ENCODE data around the gene RFT1. TPM values are rescaled to one million over a fixed set of nuclear protein-coding genes. Genes with fewer than 3 reads are reported as not detected.

The RFT1 gene
- total and polyA plus RNA-seq, 4 donors: 10.8 to 23.1 (median 21.6) TPM

DNA sequence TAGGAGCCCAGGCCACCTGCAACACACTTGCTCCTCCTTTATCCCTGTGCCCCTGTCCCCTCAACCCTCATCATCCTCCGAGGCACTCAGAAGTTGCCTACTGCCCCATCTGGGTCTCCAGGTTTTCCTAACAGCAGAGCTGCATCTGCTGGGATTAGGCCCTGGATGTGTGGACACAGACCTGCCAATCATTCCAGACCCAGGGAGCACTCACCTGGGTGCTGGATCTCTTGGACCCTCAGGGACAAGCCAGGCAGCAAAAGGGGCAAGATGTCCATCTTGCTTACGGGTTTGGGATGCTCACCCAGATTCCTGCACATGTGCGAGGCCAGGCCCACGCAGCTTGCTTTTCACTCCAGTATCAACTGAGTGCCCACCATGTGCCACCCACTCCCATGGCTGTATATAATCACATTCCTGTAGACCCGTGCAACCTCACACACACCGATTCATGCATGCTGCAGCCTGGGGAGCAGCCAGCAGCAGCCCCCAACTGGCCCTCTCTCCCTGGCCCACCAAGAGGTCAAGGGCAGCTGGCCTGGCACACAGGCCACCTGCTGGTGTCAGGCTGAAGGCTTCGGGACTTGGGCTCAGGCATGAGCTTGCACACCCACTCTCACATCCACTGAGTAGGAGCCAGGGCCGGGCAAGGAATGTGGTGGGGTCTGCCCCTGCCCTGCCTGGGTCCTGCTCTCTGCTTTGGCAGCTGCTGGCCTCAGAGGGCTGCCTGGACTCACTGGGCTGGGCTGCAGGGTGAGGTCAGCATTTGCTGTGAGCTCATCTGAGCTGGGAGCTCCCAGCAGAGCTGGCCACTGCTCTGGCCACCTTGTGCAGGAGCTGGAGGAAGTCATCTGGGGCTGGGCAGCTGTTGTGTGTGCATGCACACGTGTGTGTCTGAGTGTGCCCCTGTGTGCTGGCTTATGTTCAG lies 45.6 kb upstream of the RFT1 start:
- H3K4me3 ChIP-seq: no peak overlapping the region
- WGBS, 2 donors: 79 to 88% methylated on average over 9 of the region's 9 CpGs
- H3K36me3 ChIP-seq (ENCODE audit: control insufficient read depth in 4 of 4, insufficient read depth in 4 of 4, low read length in 4 of 4): peaks cover 0 to 46% (median 10%) of the 10 kb centered on the region in 4 donors
- H3K4me1 ChIP-seq (ENCODE audit: control insufficient read depth in 5 of 5, insufficient read depth in 5 of 5, low read length in 5 of 5): peaks cover 0 to 7% (median 0%) of the 10 kb centered on the region in 5 donors
- DNase-seq: no peak
- TF ChIP-seq CTCF (IDR thresholded peaks at IDR 0.05; ENCODE audit: control extremely low read depth, extremely low read depth): no peak
- no peaks in the 10 kb centered on the region for H3K27me3 ChIP-seq (ENCODE audit: control insufficient read depth in 3 of 3, insufficient read depth in 3 of 3, low read length in 2 of 3)
- H3K9ac ChIP-seq (ENCODE audit: insufficient read depth in 1 of 2, low read length in 2 of 2): no peak overlapping the region
- H3K27ac ChIP-seq (ENCODE audit: low read depth in 1 of 2, low read length in 1 of 2): no peak overlapping the region
- no peak for ATAC-seq (ENCODE audit: insufficient read depth, low FRiP score)
- H3K9me3 ChIP-seq (ENCODE audit: control insufficient read depth in 4 of 4, insufficient read depth in 3 of 4, low read length in 3 of 4): no peaks in the 10 kb centered on the region

DNA sequence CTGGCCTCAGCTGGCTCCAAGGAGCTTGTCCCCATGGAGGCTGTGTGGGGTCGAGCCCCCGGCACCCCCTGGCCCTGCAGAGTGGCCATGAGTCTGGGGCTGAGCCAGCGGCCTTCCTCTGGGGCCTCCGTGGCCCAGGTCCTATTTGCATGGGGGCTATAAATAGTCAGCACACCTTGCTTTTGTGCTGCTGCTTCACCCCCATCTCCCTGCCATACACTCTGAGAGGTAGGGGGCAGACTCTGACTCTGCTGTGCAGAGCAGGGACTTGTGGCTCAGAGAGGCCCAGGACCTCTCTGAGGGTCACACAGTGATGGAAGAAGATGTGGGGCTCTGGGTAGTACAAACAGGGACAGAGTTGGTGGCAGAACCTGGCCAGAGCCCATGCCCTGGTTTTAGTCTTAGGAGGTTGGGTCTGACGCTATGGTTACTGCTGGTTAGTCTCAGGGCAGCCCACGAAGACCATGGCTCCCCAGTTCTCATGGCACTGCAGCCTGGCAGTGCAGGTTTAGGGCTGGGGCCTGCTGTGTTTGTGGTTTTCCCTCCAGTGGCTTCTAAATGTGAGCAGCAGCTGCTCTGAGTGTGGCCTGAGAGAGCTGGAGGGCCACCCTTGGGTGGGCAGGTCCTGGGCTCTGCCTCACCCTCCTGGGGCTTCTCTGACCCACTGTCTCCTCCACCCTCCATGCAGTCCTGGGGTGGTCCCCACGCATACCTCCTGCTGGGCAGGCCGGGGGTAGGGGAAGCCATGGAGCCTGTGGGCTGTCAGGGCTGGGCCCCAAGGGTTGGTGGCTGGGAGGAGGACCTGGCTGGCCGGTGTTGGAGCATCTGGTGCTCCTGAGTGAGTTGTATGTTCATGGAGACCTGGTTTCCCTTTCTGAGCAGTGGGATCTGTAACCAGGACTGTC lies 44.4 kb upstream of the RFT1 start:
- DNase-seq: no peak
- no peak for ATAC-seq (ENCODE audit: insufficient read depth, low FRiP score)
- H3K27me3 ChIP-seq (ENCODE audit: control insufficient read depth in 3 of 3, insufficient read depth in 3 of 3, low read length in 2 of 3): no peaks in the 10 kb centered on the region
- no peak overlapping the region for H3K4me3 ChIP-seq
- peaks cover 0 to 35% (median 9%) of the 10 kb centered on the region in 4 donors for H3K36me3 ChIP-seq (ENCODE audit: control insufficient read depth in 4 of 4, insufficient read depth in 4 of 4, low read length in 4 of 4)
- no peaks in the 10 kb centered on the region for H3K9me3 ChIP-seq (ENCODE audit: control insufficient read depth in 4 of 4, insufficient read depth in 3 of 4, low read length in 3 of 4)
- TF ChIP-seq CTCF (IDR thresholded peaks at IDR 0.05; ENCODE audit: control extremely low read depth, extremely low read depth): no peak
- H3K27ac ChIP-seq (ENCODE audit: low read depth in 1 of 2, low read length in 1 of 2): no peak overlapping the region
- 73 to 83% methylated on average over 9 of the region's 9 CpGs for WGBS, 2 donors
- H3K4me1 ChIP-seq (ENCODE audit: control insufficient read depth in 5 of 5, insufficient read depth in 5 of 5, low read length in 5 of 5): peaks cover 0 to 13% (median 0%) of the 10 kb centered on the region in 5 donors
- H3K9ac ChIP-seq (ENCODE audit: insufficient read depth in 1 of 2, low read length in 2 of 2): no peak overlapping the region

DNA sequence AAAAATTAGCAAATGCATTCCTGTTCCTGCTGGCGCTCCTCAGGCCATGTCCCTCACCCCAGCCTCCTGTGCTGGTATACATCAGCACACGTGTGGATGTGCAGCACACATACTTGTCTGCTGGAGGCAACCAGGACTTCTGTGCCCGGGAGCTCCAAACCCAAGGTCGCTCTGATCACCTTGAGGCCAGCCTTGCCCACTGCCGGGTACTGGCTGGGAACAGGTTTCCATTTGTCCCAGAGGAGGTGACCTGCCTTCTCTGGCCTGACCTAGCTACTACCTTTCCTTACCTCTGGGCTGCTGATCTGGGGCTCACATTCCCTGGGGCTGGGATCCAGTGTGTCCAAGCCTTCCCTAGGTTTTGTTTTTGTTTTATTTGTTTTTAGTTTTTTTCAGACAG lies 42.9 kb upstream of the RFT1 start:
- 77 to 90% methylated on average over 5 of the region's 5 CpGs for WGBS, 2 donors
- no peak for ATAC-seq (ENCODE audit: insufficient read depth, low FRiP score)
- peaks cover 0 to 21% (median 5%) of the 10 kb centered on the region in 4 donors for H3K36me3 ChIP-seq (ENCODE audit: control insufficient read depth in 4 of 4, insufficient read depth in 4 of 4, low read length in 4 of 4)

More for the DNA sequence above, 42.9 kb upstream of the RFT1 start:
- Histone ChIP-seq H3K4me3 (no peak overlapping the region), H3K27ac (ENCODE audit: low read depth in 1 of 2, low read length in 1 of 2) (no peak overlapping the region), H3K9me3 (ENCODE audit: control insufficient read depth in 4 of 4, insufficient read depth in 3 of 4, low read length in 3 of 4) (no peaks in the 10 kb centered on the region), H3K9ac (ENCODE audit: insufficient read depth in 1 of 2, low read length in 2 of 2) (no peak overlapping the region), H3K27me3 (ENCODE audit: control insufficient read depth in 3 of 3, insufficient read depth in 3 of 3, low read length in 2 of 3) (no peaks in the 10 kb centered on the region), H3K4me1 (ENCODE audit: control insufficient read depth in 5 of 5, insufficient read depth in 5 of 5, low read length in 5 of 5) (peaks cover 0 to 17% (median 3%) of the 10 kb centered on the region in 5 donors)
- no peak for DNase-seq
- TF ChIP-seq CTCF (IDR thresholded peaks at IDR 0.05; ENCODE audit: control extremely low read depth, extremely low read depth): no peak

Measured in lung (tissue), 12 donors.